ENCODE data around the gene BIN1.
"Not testable (repeated sequence)": the region's sequence is repeated elsewhere in the genome, so short reads cannot be mapped to it uniquely, and the experiment has no call there.

BIN1 gene

GRCh38 chr2:127134235-127134634 is 27.3 kb upstream of the BIN1 start:
- DNase-seq (ENCODE audit: low spot score) = no peak

DNA sequence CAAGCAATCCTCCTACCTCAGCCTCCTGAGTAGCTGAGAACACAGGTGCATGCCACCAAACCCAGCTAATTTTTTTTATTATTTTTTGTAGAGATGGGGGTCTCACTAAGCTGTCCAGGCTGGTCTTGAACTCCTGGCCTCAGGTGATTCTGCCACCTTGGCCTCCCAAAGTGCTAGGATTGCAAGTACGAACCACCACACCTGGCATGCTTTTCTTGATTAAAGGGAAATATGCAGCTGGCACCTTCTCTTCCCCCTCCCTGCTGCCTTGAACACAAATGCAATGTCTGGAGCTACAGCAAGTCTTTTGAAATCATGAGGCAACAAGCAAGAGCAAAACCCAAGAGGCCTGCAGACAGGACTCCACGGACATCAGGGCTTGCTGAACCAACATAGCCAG is 26.8 kb upstream of the BIN1 start:
- DNase-seq (ENCODE audit: low spot score) = no peak

- DNase-seq (ENCODE audit: low spot score) = no peak
Measured at GRCh38 chr2:127130421-127130820, 23.5 kb upstream of the BIN1 start.

DNA sequence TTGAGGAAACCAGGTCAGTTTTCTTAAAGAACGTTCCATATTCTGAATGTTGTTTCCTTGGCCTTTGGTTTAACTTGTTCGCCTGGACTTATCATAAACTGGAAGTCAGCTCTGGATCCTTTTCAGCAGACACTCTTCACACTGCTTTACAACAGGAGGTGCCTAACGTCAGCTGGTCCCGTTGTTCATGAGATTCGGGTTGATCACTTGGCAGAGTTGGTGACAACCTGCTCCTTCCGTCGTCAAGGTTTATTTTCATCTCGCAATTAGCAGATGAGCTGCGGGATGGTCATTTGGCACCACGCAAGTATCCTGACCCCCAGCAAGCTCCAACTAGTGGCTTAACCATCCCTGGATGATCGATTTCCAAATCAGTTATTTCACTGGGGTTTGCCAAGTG is 23.0 kb upstream of the BIN1 start:
- no peak for DNase-seq (ENCODE audit: low spot score)

- no peak for DNase-seq (ENCODE audit: low spot score)
Measured at GRCh38 chr2:127128445-127128904, 21.5 kb upstream of the BIN1 start.

DNA sequence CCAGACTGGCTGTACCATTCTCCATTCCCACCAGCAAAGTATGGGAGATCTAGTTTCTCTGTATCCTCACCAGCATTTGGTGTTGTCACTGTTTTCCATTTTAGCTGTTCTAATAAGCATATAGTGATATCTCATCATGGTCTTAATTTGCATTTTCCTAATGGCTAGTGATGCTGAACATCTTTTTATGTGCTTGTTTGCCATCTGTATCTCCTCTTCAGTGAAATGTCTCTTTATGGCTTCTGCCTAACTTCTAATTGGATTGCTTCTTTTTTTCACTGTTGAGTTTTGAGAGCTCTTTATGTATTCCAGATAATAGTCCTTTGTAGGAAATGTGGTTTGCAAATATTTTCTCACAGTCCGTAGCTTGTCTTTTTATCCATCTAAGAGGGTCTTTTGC is 18.9 kb upstream of the BIN1 start:
- no peak for DNase-seq (ENCODE audit: low spot score)

GRCh38 chr2:127124426-127124825 is 17.5 kb upstream of the BIN1 start:
- DNase-seq (ENCODE audit: low spot score) = no peak

DNA sequence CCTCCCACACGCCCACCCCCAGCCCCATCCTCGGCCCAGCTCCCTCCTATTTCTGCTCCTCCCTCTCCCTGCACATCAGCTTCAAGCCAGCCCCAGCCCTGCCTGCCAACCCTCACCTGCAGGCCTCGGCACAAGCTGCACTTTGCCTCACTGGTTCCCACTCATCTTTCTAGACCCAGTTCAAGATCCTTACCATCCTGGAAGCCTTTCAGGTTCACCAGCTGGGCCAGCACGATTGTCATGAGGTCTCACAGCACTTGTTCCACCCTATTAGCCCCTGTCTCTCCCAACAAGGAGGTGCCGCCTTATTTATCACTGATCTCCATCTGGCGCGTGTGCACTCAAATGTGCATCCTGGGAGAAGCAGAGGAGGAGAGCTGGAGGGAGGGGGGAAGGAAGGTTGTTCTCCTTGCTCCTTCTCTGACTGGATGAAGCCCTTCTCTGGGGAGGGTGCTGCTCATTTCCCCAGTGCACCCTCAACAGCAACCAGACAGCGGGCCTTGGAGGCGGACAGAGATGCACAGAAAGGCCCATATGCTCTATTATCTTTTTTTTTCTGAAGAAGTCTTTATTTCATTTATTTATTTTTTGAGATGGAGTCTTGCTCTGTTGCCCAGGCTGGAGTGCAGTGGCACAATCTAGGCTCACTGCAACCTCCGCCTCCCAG is 15.5 kb upstream of the BIN1 start:
- DNase-seq (ENCODE audit: low spot score) = no peak

- no peak for DNase-seq (ENCODE audit: low spot score)
Measured at GRCh38 chr2:127121776-127122176, 14.8 kb upstream of the BIN1 start.

DNA sequence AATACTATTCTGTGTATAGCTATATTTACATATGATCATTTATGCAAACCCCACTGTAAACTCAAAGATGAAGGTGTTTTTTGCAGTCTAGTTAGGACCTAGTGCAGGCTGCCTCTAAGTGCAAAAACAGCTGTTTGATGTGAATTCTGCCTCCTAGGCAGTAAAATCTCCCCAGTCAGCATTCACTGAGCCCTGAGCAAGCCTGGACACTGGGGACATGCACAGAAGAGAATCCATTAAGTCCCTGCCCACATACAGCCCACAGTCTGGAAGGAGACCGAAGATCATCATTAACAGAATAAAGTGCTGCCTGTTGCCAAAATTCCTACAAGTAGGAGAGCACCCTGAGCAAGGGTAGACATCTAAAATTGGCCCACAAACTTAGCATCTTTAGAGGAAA is 14.4 kb upstream of the BIN1 start:
- no peak for DNase-seq (ENCODE audit: low spot score)

DNA sequence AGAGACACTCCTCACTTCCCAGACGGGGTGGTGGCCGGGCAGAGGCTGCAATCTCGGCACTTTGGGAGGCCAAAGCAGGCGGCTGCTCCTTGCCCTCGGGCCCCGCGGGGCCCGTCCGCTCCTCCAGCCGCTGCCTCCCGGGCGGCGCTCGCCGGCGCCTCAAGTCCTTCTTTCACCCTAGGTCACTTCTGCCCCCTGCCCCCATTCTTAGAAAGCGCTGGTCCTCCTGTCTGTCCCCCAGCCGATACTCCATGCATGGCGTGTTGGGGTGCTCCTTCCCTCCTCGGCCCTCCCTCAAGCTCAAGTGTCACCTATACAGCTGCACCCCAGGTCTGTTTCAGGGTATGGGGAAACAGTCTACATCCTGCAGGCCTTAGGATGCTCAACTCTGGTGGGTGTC is 13.5 kb upstream of the BIN1 start:
- not testable (repeated sequence) for DNase-seq (ENCODE audit: low spot score)

GRCh38 chr2:127118467-127118866 is 11.5 kb upstream of the BIN1 start:
- DNase-seq (ENCODE audit: low spot score) = no peak

GRCh38 chr2:127118038-127118437 is 11.1 kb upstream of the BIN1 start:
- no peak for DNase-seq (ENCODE audit: low spot score)

- DNase-seq (ENCODE audit: low spot score) = no peak
Measured at GRCh38 chr2:127117603-127118002, 10.6 kb upstream of the BIN1 start.

DNA sequence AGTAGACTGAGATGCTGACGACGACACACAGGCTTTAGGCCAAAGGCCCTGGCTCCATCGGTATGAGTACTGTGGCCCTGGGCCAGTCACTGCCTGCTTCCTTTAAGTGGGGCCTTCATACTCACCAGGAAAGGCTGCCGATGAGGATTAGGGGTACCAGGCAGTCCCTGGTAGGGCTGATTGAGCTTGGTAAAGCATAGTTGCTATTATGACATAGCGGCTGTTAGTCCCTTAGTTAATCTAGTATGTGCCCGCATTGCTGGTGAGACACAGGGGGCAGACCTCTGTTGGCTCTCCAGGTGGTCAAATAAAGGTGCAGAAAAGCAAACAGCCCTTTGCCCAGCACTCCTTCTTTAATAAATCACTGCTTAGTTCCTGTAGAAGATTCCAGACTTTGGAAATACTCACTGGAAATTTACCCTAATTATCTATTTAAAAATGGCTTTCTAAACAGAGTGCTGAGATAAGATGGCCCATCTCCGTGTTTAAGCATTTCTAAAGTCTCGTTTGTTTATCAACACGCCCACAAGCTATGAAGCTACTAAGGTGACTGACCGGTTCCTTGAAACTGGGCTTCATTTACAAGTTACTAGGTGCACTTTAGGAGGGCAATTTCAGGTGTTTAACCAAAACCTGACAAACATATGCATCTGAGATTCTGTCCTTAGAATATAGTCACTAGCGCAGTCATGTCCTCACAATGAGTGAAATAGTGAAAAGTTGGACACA is 8.7 kb upstream of the BIN1 start:
- DNase-seq (ENCODE audit: low spot score) = no peak

GRCh38 chr2:127110985-127111384 is 4.0 kb upstream of the BIN1 start:
- no peak for DNase-seq (ENCODE audit: low spot score)

DNA sequence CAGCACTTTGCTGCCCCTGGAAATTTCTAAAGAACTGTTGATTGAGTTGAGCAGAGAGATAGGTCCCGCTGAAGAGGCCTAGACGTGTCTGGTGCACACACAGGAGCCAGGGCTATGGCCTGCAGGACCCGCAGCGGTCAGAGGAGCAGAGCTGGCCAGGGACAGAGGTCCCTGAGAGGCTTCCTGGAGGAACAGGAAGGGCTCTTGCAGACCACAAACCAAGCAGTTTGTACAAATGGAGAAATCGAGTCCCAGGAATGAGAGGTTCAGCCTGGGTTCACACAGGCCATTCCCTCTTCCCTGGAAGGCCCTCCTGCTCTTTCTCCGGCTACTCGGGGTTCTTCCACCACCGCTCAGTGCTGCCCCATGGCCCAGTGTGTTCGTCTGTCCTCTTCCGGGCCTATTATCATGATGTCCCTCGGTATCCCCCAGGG is 1.2 kb upstream of the BIN1 start:
- no peak for DNase-seq (ENCODE audit: low spot score)

- DNase-seq (ENCODE audit: low spot score) = no peak
Measured at GRCh38 chr2:127107622-127107999, 657 bp upstream of the BIN1 start.

GRCh38 chr2:127106457-127106990 is 430 bp downstream of the BIN1 start:
- no peak for DNase-seq (ENCODE audit: low spot score)

GRCh38 chr2:127105656-127106456 is 1.1 kb downstream of the BIN1 start:
- no peak for DNase-seq (ENCODE audit: low spot score)

- no peak for DNase-seq (ENCODE audit: low spot score)
Measured at GRCh38 chr2:127104881-127105655, 1.9 kb downstream of the BIN1 start.

DNA sequence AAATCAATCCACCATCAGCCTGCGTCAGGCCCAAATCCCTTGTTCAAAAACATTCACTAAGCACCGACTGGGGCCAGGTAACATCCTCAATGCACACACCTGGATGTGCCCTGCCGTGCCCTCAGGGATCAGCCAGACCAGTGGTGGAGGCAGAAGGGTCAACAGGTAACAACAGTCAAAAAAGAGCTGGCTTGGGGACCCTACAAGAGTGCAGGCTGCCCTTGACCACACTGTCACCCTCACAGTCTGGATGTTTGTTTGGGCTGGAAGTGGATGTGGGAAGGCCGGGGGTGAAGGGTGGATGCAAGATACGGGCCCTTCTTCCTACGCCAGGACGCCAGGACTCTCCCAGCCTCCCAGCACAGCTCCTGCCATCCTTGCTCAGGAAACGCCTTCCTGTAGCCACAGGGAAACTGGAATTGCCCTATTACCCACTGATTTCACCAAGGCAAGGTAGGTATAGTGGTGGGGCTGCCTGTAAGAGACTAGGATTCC is 2.7 kb downstream of the BIN1 start:
- no peak for DNase-seq (ENCODE audit: low spot score)
